DND-41 (cell line): ENCODE data around the gene NPR3.

Experiments used
- ATAC-seq: fragments of 200-7000 bp; cut with Tn5 transposase; 3 replicates; pipeline ENCODE4 v1.9.1; 2021; ENCODE audit warnings: low read depth; ENCODE audit not compliant: insufficient read depth
- DNase-seq: peaks from one replicate; pipeline ENCODE4 v3.0.0-alpha.2; 2020
- H2AFZ ChIP-seq: 2 replicates; pipeline ENCODE4 v1.6.0; 2012; ENCODE audit warnings: low read depth, low read length
- H3K27ac ChIP-seq: 2 replicates; pipeline ENCODE4 v1.5.1; 2012; ENCODE audit warnings: low read length, inconsistent platforms
- H3K27me3 ChIP-seq: fragments of 200-600 bp; sonication (generic); 2 replicates; pipeline ENCODE4 v1.6.0; 2012; ENCODE audit warnings: low read length, mild to moderate bottlenecking, inconsistent platforms; ENCODE audit not compliant: insufficient read depth, poor library complexity
- H3K36me3 ChIP-seq: 2 replicates; pipeline ENCODE4 v1.5.1; 2012; ENCODE audit warnings: low read length, inconsistent platforms; ENCODE audit not compliant: insufficient read depth
- H3K4me1 ChIP-seq: 2 replicates; pipeline ENCODE4 v1.5.1; 2012; ENCODE audit warnings: mild to moderate bottlenecking, low read length; ENCODE audit not compliant: insufficient read depth
- H3K4me2 ChIP-seq: 2 replicates; pipeline ENCODE4 v1.6.0; 2012; ENCODE audit warnings: mild to moderate bottlenecking, moderate library complexity, low read length, inconsistent platforms; ENCODE audit not compliant: insufficient read depth
- H3K4me3 ChIP-seq, 2 experiments: fragments of 200-600 bp in 1 of 2; shearing (Covaris generic) in 1 of 2; 2 replicates each; pipeline ENCODE4 v1.5.1; 2012 to 2016; ENCODE audit warnings: inconsistent platforms in 2 of 2, low read length in 2 of 2, mild to moderate bottlenecking in 2 of 2, low read depth in 1 of 2, moderate library complexity in 1 of 2
- H3K79me2 ChIP-seq: 2 replicates; pipeline ENCODE4 v1.6.0; 2012; ENCODE audit warnings: low read length, inconsistent platforms; ENCODE audit not compliant: insufficient read depth
- H3K9ac ChIP-seq: 2 replicates; pipeline ENCODE4 v1.6.0; 2012; ENCODE audit warnings: low read depth, mild to moderate bottlenecking, inconsistent platforms, low read length, moderate library complexity
- H3K9me3 ChIP-seq: 2 replicates; pipeline ENCODE4 v1.5.1; 2012; ENCODE audit warnings: low read length, moderate library complexity, mild to moderate bottlenecking, inconsistent platforms; ENCODE audit not compliant: insufficient read depth, severe bottlenecking
- H4K20me1 ChIP-seq: 2 replicates; pipeline ENCODE4 v1.6.0; 2012; ENCODE audit warnings: low read length; ENCODE audit not compliant: insufficient read depth
- EZH2 ChIP-seq: IDR thresholded peaks from 3 replicates; pipeline ENCODE4 v1.6.1; 2012; ENCODE audit warnings: borderline replicate concordance, low read depth, mild to moderate bottlenecking, moderate library complexity, low read length, inconsistent platforms; ENCODE audit not compliant: severe bottlenecking
- TF ChIP-seq, protein P1 (sequence below): IDR thresholded peaks from 2 replicates; pipeline ENCODE4 v1.5.1; 2012; ENCODE audit warnings: borderline replicate concordance, low read length, moderate library complexity, mild to moderate bottlenecking; ENCODE audit not compliant: poor library complexity, severe bottlenecking; ENCODE audit errors: extremely low read depth

The NPR3 gene

DNA sequence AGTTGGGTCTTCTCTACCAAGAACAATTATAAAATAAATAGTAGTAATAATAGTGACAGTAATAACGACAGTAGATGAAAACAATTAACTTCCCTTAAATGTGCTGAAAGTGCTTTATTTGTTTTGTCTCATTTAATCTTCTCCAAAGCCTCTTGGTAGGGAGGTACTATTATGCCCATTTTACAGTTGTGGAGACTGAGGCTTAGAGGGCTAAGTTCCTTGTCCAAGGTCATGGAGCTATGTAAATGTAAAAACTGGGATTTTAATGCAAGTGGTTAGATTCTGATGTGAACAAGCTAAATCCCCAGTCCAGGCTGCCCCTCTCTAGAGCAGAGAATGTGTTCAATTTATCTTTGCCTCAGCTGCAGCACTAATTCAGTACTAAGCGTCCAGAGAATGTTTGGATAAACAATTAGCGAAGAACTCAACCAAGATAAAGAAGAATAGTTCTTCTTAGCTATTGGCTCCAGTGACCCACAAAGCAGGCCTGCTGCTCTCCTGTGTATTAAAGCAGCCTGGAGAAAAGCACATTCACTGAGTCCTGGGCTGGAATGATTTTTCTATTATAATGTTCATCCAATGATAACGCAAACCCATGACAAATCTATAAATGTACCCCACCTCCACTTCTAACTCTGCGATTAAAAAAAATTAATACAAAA, 68.8 kb downstream of the NPR3 start:
- Histone ChIP-seq H3K9me3 (no peaks in the 10 kb centered on the region), H3K4me3 (no peak overlapping the region), H3K4me1 (no peaks in the 10 kb centered on the region), H3K9ac (no peak overlapping the region), H3K79me2 (no peaks in the 10 kb centered on the region), H3K27ac (no peak overlapping the region), H3K36me3 (no peaks in the 10 kb centered on the region), H2AFZ (no peak overlapping the region), H4K20me1 (no peaks in the 10 kb centered on the region), H3K27me3 (no peaks in the 10 kb centered on the region), H3K4me2 (no peak overlapping the region)
- DNase-seq, result no peak
- TF ChIP-seq, protein P1, sequence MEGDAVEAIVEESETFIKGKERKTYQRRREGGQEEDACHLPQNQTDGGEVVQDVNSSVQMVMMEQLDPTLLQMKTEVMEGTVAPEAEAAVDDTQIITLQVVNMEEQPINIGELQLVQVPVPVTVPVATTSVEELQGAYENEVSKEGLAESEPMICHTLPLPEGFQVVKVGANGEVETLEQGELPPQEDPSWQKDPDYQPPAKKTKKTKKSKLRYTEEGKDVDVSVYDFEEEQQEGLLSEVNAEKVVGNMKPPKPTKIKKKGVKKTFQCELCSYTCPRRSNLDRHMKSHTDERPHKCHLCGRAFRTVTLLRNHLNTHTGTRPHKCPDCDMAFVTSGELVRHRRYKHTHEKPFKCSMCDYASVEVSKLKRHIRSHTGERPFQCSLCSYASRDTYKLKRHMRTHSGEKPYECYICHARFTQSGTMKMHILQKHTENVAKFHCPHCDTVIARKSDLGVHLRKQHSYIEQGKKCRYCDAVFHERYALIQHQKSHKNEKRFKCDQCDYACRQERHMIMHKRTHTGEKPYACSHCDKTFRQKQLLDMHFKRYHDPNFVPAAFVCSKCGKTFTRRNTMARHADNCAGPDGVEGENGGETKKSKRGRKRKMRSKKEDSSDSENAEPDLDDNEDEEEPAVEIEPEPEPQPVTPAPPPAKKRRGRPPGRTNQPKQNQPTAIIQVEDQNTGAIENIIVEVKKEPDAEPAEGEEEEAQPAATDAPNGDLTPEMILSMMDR, result no peak
- TF ChIP-seq EZH2, result no peak
- no peak for ATAC-seq

DNA sequence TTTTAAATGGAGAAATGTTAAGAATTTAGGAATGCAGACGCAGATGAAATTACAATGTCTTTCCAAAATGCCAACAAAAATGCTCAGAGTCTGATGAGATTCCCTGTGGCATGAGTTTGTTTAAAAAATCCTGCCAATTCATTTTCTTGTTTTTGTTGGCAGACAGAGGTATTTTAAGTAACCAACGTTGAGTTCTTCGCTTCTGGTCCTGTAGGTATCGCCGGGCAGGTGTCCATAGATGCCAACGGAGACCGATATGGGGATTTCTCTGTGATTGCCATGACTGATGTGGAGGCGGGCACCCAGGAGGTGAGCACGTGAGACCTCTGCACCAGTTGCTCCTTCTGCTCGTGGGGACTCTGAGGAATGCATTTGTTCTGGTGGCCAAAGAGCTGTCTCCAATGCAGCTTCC, 69.4 kb downstream of the NPR3 start:
- Histone ChIP-seq H3K4me2 (no peak overlapping the region), H3K9ac (no peak overlapping the region), H3K27me3 (no peaks in the 10 kb centered on the region), H3K9me3 (no peaks in the 10 kb centered on the region), H3K4me3 (no peak overlapping the region), H3K79me2 (no peaks in the 10 kb centered on the region), H4K20me1 (no peaks in the 10 kb centered on the region), H2AFZ (no peak overlapping the region), H3K4me1 (no peaks in the 10 kb centered on the region), H3K36me3 (no peaks in the 10 kb centered on the region), H3K27ac (no peak overlapping the region)
- TF ChIP-seq EZH2, result no peak
- TF ChIP-seq, protein P1, result no peak
- DNase-seq (no peak), ATAC-seq (no peak)

DNA sequence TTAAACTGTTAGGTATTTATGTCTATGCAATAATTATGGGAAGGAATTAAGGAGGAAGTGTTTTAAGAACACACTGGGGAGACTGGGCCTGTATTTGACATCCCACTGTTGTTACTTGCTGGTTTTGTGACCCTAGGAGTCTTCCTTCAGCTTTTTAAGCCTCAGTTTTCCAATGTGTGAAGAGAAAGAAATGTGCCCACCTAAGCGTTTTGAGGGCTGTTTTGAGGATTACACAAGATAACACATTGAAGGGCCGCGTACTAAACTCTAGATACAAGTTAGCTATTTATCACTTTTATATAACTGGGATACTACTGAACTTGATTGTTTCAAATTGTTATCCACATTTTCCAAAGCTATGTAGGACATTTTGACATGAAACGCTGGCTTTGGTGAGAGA, 72.5 kb downstream of the NPR3 start:
- H3K4me1 ChIP-seq, result no peaks in the 10 kb centered on the region
- no peak overlapping the region for H3K27ac ChIP-seq
- no peaks in the 10 kb centered on the region for H3K79me2 ChIP-seq
- no peak for DNase-seq
- TF ChIP-seq EZH2, result no peak
- TF ChIP-seq, protein P1, result no peak
- H3K4me2 ChIP-seq, result no peak overlapping the region
- H3K4me3 ChIP-seq, result no peak overlapping the region
- no peak overlapping the region for H3K9ac ChIP-seq
- H3K9me3 ChIP-seq, result no peaks in the 10 kb centered on the region
- no peaks in the 10 kb centered on the region for H3K27me3 ChIP-seq
- H2AFZ ChIP-seq, result no peak overlapping the region
- H4K20me1 ChIP-seq, result no peaks in the 10 kb centered on the region
- ATAC-seq, result no peak
- H3K36me3 ChIP-seq, result no peaks in the 10 kb centered on the region
